GM19455 (cell line): Measurements from ENCODE around the gene ATP13A2.

Experiments
- ATAC-seq: cut with Tn5 transposase; IDR thresholded peaks from one replicate; pipeline ENCODE4 v1.9.1; 2021; ENCODE audit not compliant: unreplicated experiment

ATP13A2 gene

DNA sequence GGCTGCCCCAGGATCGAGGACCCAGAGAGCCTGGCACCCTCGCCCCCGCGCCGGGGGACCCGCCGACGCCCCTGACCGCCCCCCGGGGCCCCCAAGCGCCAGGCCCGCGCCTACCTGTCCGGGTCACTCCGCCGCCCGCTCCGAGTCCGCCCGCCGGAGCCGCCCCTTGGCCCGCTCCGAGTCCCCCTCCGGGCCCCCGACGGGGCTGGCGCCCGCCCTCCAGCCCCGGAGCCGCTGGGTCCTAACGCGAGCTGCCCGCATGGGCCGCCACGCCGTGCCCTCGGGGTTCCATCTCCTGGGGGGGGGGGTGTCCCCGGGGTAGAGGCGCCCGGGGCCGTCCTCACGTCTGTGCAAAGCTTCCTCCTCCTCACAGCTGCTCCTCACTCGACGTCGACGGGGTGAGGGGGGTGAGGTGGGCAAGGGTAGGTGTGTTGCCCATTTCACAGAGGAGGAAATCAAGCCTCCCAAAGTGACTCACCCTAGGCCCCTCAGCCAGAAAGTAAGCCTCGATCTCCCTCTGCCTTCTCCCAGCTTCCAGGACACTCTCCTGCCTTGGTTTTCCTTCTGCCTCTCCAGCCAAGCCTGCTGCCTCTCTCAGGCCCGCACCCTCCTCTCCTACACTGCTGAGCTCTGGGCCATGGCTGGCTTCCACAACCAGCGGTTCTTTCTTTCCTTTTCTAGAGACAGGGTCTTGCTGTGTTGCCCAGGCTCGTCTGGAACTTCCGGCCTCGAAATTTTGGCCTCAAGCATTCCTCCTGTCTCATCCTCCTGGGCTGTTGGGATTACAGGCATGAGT, 31.1 kb downstream of the ATP13A2 start, which contains the start of gene MFAP2:
Gene MFAP2 (minus strand): TSS at position 148 of the 796 bp plus-strand sequence. CDS start 2,347 bp downstream, outside the sequence.
- ATAC-seq: no peak

- no peak for ATAC-seq
These were observed 32.0 kb downstream of the ATP13A2 start for GRCh38 chr1:16979475-16980327.

DNA sequence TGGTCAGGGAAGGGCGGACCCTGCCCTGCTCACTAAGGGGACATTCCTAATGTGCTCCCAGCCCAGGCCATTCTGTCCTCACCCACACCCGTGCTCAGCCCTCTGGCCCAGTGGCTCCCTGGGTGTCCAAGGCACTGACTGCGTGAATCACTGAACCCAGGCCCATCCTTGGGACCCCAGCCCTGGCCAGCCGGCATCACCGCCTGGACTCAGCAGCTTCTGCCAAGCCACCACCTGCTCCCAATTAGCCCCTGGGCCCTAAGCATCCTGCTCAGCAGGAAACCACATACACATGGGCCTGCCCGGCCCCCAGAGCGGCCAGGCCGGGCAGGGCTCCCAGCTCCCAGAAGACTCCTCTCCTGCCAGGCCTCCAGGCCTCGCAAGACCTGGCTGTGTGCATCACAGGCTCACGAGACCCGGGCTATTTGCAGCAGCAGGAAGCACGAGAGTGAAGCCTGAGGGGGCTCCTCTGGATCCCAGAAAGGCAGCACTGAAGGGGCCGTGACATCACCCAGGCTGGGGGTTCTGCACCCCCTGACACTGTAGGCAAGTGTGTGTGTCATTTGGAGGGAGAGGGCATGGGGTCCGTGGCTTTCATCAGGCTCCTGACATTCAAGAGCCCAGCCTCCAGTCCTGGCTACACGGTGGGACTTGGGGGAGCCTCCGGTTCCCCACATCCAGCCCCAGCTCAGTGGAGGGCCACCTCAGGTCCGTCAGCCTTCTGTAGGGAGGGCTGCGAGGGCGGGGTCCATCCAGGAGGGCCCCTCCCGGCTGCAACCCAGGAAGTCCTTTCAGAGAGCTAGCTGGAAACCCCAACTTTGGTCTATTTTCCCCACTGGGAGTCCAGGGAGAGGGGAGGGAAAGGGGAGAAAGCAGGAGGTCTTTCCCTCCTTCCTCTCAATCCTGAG, 32.9 kb downstream of the ATP13A2 start:
- ATAC-seq: no peak

GRCh38 chr1:16978139-16978538, 33.6 kb downstream of the ATP13A2 start:
- ATAC-seq: no peak

GRCh38 chr1:16977377-16977776, 34.4 kb downstream of the ATP13A2 start:
- ATAC-seq: no peak

- ATAC-seq: no peak
These were observed 34.8 kb downstream of the ATP13A2 start for GRCh38 chr1:16976966-16977365.

GRCh38 chr1:16975838-16976237, 35.9 kb downstream of the ATP13A2 start:
- ATAC-seq: no peak

GRCh38 chr1:16975211-16975610, 36.5 kb downstream of the ATP13A2 start:
- ATAC-seq: no peak

- ATAC-seq: no peak
These were observed 38.5 kb downstream of the ATP13A2 start for GRCh38 chr1:16973215-16973614.

- ATAC-seq: no peak
These were observed 39.4 kb downstream of the ATP13A2 start for GRCh38 chr1:16972189-16972895.

GRCh38 chr1:16971341-16972188, 40.2 kb downstream of the ATP13A2 start:
- ATAC-seq: no peak

DNA sequence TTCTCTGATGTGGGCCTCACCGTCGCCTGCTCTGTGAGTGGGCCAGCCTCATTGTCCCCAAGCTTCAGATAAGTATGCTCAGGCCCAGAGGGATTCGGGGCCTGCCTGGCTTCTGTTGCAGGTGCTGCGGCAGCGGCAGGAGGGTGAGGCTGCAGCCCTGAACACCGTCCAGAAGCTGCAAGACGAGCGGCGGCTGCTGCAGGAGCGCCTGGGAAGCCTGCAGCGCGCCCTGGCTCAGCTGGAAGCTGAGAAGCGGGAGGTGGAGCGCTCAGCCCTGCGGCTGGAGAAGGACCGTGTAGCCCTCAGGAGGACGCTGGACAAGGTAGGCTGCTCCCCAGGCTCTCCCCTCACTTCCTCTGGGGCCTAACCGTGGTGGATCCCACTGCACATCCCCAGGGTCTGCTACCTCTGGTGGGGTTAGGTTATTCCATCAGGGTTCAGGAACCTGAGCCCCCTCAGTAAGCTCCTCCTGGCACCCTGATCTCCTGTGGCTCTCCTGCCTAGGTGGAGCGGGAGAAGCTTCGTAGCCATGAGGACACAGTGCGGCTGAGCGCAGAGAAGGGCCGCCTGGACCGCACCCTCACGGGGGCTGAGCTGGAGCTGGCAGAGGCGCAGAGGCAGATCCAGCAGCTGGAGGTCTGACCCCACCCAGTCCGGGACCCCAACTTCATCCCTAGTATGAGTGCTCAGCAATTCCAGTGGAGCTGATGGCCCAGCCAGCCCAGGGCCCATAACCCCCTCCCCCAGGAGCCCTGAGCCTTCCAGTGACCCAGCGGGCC, 41.4 kb downstream of the ATP13A2 start:
- no peak for ATAC-seq

- no peak for ATAC-seq
These were observed 42.1 kb downstream of the ATP13A2 start for GRCh38 chr1:16969651-16970050.

DNA sequence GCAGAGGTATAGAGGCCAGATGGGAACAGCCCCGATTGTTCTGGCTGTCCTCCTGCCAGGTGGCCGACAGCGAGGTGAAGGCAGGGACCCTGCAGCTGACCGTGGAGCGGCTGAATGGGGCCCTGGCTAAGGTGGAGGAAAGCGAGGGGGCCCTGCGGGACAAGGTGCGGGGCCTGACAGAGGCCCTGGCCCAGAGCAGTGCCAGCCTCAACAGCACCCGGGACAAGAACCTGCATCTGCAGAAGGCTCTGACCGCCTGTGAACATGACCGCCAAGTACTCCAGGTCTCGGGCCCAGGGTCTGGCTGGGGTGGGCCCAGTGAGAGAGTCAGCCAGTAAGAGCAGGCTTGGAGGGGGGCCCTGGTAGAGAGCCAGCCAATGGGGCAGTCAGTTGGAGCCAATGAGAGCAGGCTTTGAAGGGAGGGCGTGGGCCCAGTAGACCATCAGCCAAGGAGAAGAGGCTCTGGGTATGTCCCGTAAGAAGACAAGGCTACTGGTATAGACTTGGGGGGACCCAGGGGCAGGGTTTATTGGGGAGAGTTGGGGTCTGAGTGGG, 42.6 kb downstream of the ATP13A2 start:
- no peak for ATAC-seq

- no peak for ATAC-seq
These were observed 43.4 kb downstream of the ATP13A2 start for GRCh38 chr1:16968372-16968771.

DNA sequence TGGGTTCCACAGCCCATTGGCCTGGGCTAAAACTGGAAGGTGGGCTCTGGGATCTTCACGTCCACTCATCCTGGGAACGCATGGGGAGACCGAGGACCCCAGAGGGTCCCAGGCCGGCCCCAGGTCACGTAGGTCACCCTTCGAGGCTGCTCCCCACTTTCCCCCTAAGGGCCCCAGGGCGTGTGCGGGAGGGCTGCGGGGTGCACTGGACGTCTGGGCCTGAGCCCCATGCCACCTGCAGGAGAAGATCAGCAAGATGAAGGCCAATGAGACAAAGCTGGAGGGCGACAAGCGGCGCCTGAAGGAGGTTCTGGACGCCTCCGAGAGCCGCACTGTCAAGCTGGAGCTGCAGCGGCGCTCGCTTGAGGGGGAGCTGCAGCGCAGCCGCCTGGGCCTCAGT, 43.8 kb downstream of the ATP13A2 start:
- ATAC-seq: no peak

DNA sequence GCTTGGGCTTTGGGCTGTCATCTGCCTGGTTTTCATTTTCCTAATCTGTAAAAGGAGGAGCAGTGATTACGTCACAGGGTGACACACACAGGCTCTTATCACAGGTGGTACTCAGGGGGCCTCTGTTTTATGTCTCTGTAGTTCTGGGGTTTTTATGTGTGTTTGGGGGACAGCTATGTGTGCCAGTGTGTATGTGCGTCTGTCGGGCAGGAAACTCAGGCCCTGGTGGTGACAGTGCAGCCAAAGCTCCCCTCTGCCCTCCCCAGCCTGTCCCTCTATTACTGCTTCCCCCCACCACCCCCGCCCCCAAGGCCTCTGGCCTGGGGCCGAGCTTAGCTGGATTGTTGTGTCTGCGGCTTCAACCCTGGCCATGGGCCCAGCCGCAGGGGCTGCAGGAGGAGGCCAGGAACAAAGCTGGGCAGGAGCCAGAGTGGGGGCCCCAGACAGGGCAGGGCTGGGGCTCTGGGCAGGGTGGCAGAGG, 44.6 kb downstream of the ATP13A2 start:
- ATAC-seq: no peak

DNA sequence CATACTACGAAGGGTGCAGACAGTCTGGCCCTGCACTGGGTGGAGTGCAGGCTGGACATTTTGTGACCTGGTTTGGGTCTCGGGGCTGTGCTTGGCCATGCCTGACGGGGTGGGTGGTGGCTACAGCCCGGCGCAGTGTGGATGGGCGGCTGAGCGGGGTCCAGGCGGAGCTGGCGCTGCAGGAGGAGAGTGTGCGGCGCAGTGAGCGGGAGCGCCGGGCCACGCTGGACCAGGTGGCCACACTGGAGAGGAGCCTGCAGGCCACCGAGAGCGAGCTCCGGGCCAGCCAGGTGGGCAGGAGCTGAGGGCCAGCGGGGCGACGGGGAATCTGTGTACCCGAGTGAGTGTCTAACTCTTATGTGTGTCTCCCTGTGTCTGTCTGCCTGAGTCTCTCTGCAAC, 45.4 kb downstream of the ATP13A2 start:
- no peak for ATAC-seq
